Activated T-helper 2 cell treated with anti-CD3 and anti-CD28 coated beads, Interferon-gamma antibody, Interleukin-2, Interleukin-4, amounts not matched to agents 10 μg/mL and 5 μg/mL and 100 μg/mL, durations not matched to agents 14 hours and 24 hours and 36 hours (primary cell): ENCODE results near the gene TPO. TPM values are rescaled to one million over a fixed set of nuclear protein-coding genes. Genes with fewer than 3 reads are reported as not detected.

Experiments
- DNase-seq: peaks from one replicate; pipeline ENCODE4 v3.0.0; 2021; ENCODE audit warnings: low spot score
- H3K27ac Mint-ChIP-seq: one replicate; pipeline ENCODE4 v1.8.0; 2021; ENCODE audit warnings: mixed read lengths
- H3K27me3 Mint-ChIP-seq: one replicate; pipeline ENCODE4 v1.8.0; 2021; ENCODE audit warnings: low read depth, mixed read lengths
- H3K36me3 Mint-ChIP-seq: one replicate; pipeline ENCODE4 v1.8.0; 2021; ENCODE audit warnings: low read depth, mixed read lengths
- H3K4me1 Mint-ChIP-seq: one replicate; pipeline ENCODE4 v1.8.0; 2021; ENCODE audit warnings: low read depth, mixed read lengths
- H3K4me3 Mint-ChIP-seq: one replicate; pipeline ENCODE4 v1.8.0; 2021; ENCODE audit warnings: low read depth, mild to moderate bottlenecking, moderate library complexity, mixed read lengths
- H3K9me3 Mint-ChIP-seq: one replicate; pipeline ENCODE4 v1.8.0; 2021; ENCODE audit warnings: mixed read lengths
- intact Hi-C: fragments of 100-400 bp; cut with micrococcal nuclease; formaldehyde crosslinking; loops from one replicate; pipeline ENCODE4 v1.15.1; 2023
- total RNA-seq: library from RNA; stranded (reverse); gene quantifications from 2 replicates; pipeline ENCODE4 v1.2.3, GENCODE V29; 2022

The TPO gene
- total RNA-seq, 1 donor from 2014 or later = not detected

- intact Hi-C loops = loop anchor here (10.0 kb wide), 2 partner anchors 599 to 689 kb away; no protein-coding TSS in a partner anchor
Measured at GRCh38 chr2:1543776-1544477, 130.7 kb downstream of the TPO start.

GRCh38 chr2:1544478-1545069 is 131.3 kb downstream of the TPO start:
- no peaks in the 10 kb centered on the region for H3K9me3 Mint-ChIP-seq
- peaks cover 3% of the 10 kb centered on the region for H3K4me1 Mint-ChIP-seq
- H3K36me3 Mint-ChIP-seq = no peaks in the 10 kb centered on the region
- intact Hi-C loops = loop anchor here (10.0 kb wide), 2 partner anchors 600 to 690 kb away; no protein-coding TSS in a partner anchor
- H3K4me3 Mint-ChIP-seq = no peak overlapping the region
- H3K27me3 Mint-ChIP-seq = no peaks in the 10 kb centered on the region
- DNase-seq = no peak
- no peak overlapping the region for H3K27ac Mint-ChIP-seq

More at GRCh38 chr2:1543776-1544477, 130.7 kb downstream of the TPO start:
- Mint-ChIP-seq H3K27me3 (no peaks in the 10 kb centered on the region), H3K27ac (no peak overlapping the region), H3K4me1 (peaks cover 3% of the 10 kb centered on the region), H3K4me3 (no peak overlapping the region), H3K9me3 (no peaks in the 10 kb centered on the region), H3K36me3 (no peaks in the 10 kb centered on the region)
- no peak for DNase-seq

- H3K27ac Mint-ChIP-seq = no peak overlapping the region
- H3K4me3 Mint-ChIP-seq = no peak overlapping the region
- DNase-seq = peak; percentile 17
- H3K36me3 Mint-ChIP-seq = no peaks in the 10 kb centered on the region
- H3K9me3 Mint-ChIP-seq = no peaks in the 10 kb centered on the region
- no peaks in the 10 kb centered on the region for H3K27me3 Mint-ChIP-seq
- peaks cover 3% of the 10 kb centered on the region for H3K4me1 Mint-ChIP-seq
- intact Hi-C loops = loop anchor here (10.0 kb wide), 2 partner anchors 601 to 691 kb away; no protein-coding TSS in a partner anchor
Measured at GRCh38 chr2:1546023-1546591, 132.8 kb downstream of the TPO start.

- Mint-ChIP-seq H3K27ac (no peak overlapping the region), H3K27me3 (no peaks in the 10 kb centered on the region), H3K36me3 (no peaks in the 10 kb centered on the region), H3K4me3 (no peak overlapping the region), H3K9me3 (no peaks in the 10 kb centered on the region), H3K4me1 (peaks cover 3% of the 10 kb centered on the region)
- intact Hi-C loops = loop anchor here (10.0 kb wide), 2 partner anchors 602 to 692 kb away; no protein-coding TSS in a partner anchor
- DNase-seq = no peak
Measured at GRCh38 chr2:1546901-1547300, 133.6 kb downstream of the TPO start.

GRCh38 chr2:1548910-1549673 is 135.8 kb downstream of the TPO start:
- H3K4me3 Mint-ChIP-seq = no peak overlapping the region
- H3K36me3 Mint-ChIP-seq = no peaks in the 10 kb centered on the region
- H3K4me1 Mint-ChIP-seq = peaks cover 3% of the 10 kb centered on the region

GRCh38 chr2:1550076-1550475 is 136.8 kb downstream of the TPO start:
- no peaks in the 10 kb centered on the region for H3K9me3 Mint-ChIP-seq

More at GRCh38 chr2:1548910-1549673, 135.8 kb downstream of the TPO start:
- no peak for DNase-seq
- Mint-ChIP-seq H3K27ac (no peak overlapping the region), H3K27me3 (peaks cover 9% of the 10 kb centered on the region), H3K9me3 (no peaks in the 10 kb centered on the region)
- intact Hi-C loops = loop anchor here (10.0 kb wide), 2 partner anchors 604 to 694 kb away; no protein-coding TSS in a partner anchor

GRCh38 chr2:1550658-1551316 is 137.5 kb downstream of the TPO start:
- intact Hi-C loops = no loop called here
- no peaks in the 10 kb centered on the region for H3K9me3 Mint-ChIP-seq
- H3K4me3 Mint-ChIP-seq = no peak overlapping the region
- H3K27me3 Mint-ChIP-seq = peaks cover 10% of the 10 kb centered on the region
- peak; percentile 44 for DNase-seq
- H3K27ac Mint-ChIP-seq = no peak overlapping the region
- H3K36me3 Mint-ChIP-seq = no peaks in the 10 kb centered on the region
- peaks cover 3% of the 10 kb centered on the region for H3K4me1 Mint-ChIP-seq

More at GRCh38 chr2:1550076-1550475, 136.8 kb downstream of the TPO start:
- H3K27me3 Mint-ChIP-seq = peaks cover 10% of the 10 kb centered on the region
- DNase-seq = no peak
- no peak overlapping the region for H3K4me3 Mint-ChIP-seq
- intact Hi-C loops = no loop called here
- H3K27ac Mint-ChIP-seq = no peak overlapping the region
- no peaks in the 10 kb centered on the region for H3K36me3 Mint-ChIP-seq
- peaks cover 3% of the 10 kb centered on the region for H3K4me1 Mint-ChIP-seq

- H3K4me1 Mint-ChIP-seq = no peaks in the 10 kb centered on the region
- peaks cover 10% of the 10 kb centered on the region for H3K27me3 Mint-ChIP-seq
- H3K9me3 Mint-ChIP-seq = no peaks in the 10 kb centered on the region
- no peak overlapping the region for H3K27ac Mint-ChIP-seq
- intact Hi-C loops = no loop called here
- no peak overlapping the region for H3K4me3 Mint-ChIP-seq
- no peak for DNase-seq
- no peaks in the 10 kb centered on the region for H3K36me3 Mint-ChIP-seq
Measured at GRCh38 chr2:1551905-1552304, 138.6 kb downstream of the TPO start.

- Mint-ChIP-seq H3K4me3 (no peak overlapping the region), H3K27ac (no peak overlapping the region), H3K36me3 (no peaks in the 10 kb centered on the region), H3K9me3 (no peaks in the 10 kb centered on the region), H3K27me3 (peaks cover 10% of the 10 kb centered on the region), H3K4me1 (no peaks in the 10 kb centered on the region)
- intact Hi-C loops = no loop called here
- DNase-seq = no peak
Measured at GRCh38 chr2:1552611-1553010, 139.3 kb downstream of the TPO start.

- H3K4me3 Mint-ChIP-seq = no peak overlapping the region
- intact Hi-C loops = no loop called here
Measured at GRCh38 chr2:1553671-1554295, 140.5 kb downstream of the TPO start.

GRCh38 chr2:1556286-1556685 is 143.0 kb downstream of the TPO start:
- H3K9me3 Mint-ChIP-seq = no peaks in the 10 kb centered on the region
- H3K4me1 Mint-ChIP-seq = no peaks in the 10 kb centered on the region
- no peak overlapping the region for H3K4me3 Mint-ChIP-seq
- no peak overlapping the region for H3K27ac Mint-ChIP-seq
- peaks cover 10% of the 10 kb centered on the region for H3K27me3 Mint-ChIP-seq
- intact Hi-C loops = no loop called here
- no peaks in the 10 kb centered on the region for H3K36me3 Mint-ChIP-seq
- DNase-seq = no peak

More at GRCh38 chr2:1553671-1554295, 140.5 kb downstream of the TPO start:
- Mint-ChIP-seq H3K36me3 (no peaks in the 10 kb centered on the region), H3K27me3 (peaks cover 10% of the 10 kb centered on the region), H3K27ac (no peak overlapping the region), H3K9me3 (no peaks in the 10 kb centered on the region), H3K4me1 (no peaks in the 10 kb centered on the region)
- no peak for DNase-seq
